ENCODE results near the gene TTC39A.
A peak's percentile ranks its signal among the peaks of the same experiment; 100 is the strongest.

TTC39A gene

DNA sequence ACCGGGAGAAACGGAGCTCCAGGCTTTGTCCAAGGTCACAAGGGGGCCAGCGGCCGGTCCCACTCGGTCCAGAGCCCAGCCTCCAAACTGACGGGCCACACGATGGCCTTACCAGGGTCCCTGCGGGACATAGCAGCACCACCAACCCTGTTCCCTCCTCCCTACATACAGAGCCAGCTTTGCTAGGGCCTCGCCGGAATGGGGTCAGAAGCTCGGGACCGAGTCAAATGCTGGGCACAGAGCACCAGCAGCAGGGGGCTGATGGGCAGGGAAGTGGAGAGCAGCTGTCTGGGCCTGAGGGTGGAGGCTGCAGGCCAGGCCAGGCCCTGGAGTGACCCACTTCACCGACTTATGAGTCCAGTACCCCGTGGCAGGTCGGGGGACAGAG lies 14.9 kb upstream of the TTC39A start:
- CTCF ChIA-PET, result interaction anchor here (0.5 kb wide), 1 partner anchor 60 kb away, joined by 5 read pairs; no protein-coding TSS in a partner anchor
- POLR2A ChIA-PET, result no interaction called here
- peaks cover 0 to 44% (median 20%) of the 10 kb centered on the region in 5 experiments for H3K27me3 ChIP-seq (replicated peaks in 2 of 5; ENCODE audit: control insufficient read depth in 4 of 5, insufficient read depth in 5 of 5, low read length in 4 of 5)
- H3K9me3 ChIP-seq (ENCODE audit: control extremely low read depth in 1 of 5, control insufficient read depth in 4 of 5, insufficient read depth in 2 of 5, low read depth in 1 of 5, low read length in 4 of 5), result no peaks in the 10 kb centered on the region
- H3K4me1 ChIP-seq (ENCODE audit: control extremely low read depth in 1 of 4, control insufficient read depth in 4 of 4, insufficient read depth in 4 of 4, low read length in 3 of 4), result peaks cover 0 to 7% (median 5%) of the 10 kb centered on the region in 4 experiments
- DNase-seq, result no peak
- 81% methylated on average over 7 of the region's 15 CpGs for WGBS (ENCODE audit: insufficient coverage)
- H3K4me3 ChIP-seq (ENCODE audit: control insufficient read depth in 1 of 7, extremely low read depth in 1 of 7, insufficient read depth in 4 of 7, low read depth in 2 of 7, low read length in 6 of 7), result peak overlapping the region in 2 of 7 experiments; percentile 19 to 46
- H3K27ac ChIP-seq (ENCODE audit: insufficient read depth in 1 of 2, low read depth in 1 of 2, low read length in 2 of 2, poor library complexity in 1 of 2, severe bottlenecking in 2 of 2), result no peak overlapping the region
- H3K36me3 ChIP-seq (ENCODE audit: control insufficient read depth in 4 of 4, insufficient read depth in 4 of 4, low read length in 3 of 4), result no peaks in the 10 kb centered on the region

DNA sequence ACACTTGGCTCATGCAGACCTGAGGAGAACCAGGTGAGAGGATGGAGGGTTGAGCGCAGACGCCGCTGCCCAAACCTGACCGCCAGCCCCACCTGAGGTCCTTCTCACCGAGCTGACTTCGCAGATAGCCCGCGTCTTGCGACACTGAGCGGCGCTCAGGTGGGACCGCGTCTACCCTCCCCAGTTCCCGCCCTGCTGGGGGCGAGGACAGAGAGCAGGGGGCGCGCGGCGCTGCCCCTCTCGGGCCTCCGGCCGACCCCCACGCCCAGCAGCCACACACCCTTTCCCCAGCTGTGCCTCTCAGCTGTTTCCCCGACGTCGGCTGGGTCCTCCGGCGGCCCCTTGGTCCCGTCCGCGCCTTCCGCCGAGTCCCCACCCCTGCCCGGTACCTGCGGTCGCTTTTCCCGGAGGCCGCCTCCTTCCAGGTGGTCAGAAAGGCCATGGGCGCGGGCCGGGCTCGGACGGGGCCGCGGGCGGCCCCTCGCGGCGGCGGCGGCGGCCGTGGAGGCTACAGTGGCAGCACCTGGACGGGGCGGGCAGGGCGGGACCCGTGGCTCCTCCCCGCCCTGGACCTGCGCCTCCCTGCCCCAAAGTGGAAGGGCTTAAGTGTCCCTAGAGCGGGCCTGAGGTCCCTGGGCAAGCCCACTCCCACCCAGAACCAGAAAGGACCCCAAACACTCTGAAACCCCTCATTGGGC lies 14.4 kb upstream of the TTC39A start:
- peaks cover 0 to 44% (median 20%) of the 10 kb centered on the region in 5 experiments for H3K27me3 ChIP-seq (replicated peaks in 2 of 5; ENCODE audit: control insufficient read depth in 4 of 5, insufficient read depth in 5 of 5, low read length in 4 of 5)
- 5% methylated on average over 47 of the region's 60 CpGs for WGBS (ENCODE audit: insufficient coverage)
- ChIA-PET CTCF (no interaction called here), POLR2A (no interaction called here)
- no peak overlapping the region for H3K27ac ChIP-seq (ENCODE audit: insufficient read depth in 1 of 2, low read depth in 1 of 2, low read length in 2 of 2, poor library complexity in 1 of 2, severe bottlenecking in 2 of 2)
- H3K36me3 ChIP-seq (ENCODE audit: control insufficient read depth in 4 of 4, insufficient read depth in 4 of 4, low read length in 3 of 4), result no peaks in the 10 kb centered on the region
- peak in 1 of 3 donors; percentile 16 for DNase-seq
- H3K4me1 ChIP-seq (ENCODE audit: control extremely low read depth in 1 of 4, control insufficient read depth in 4 of 4, insufficient read depth in 4 of 4, low read length in 3 of 4), result peaks cover 0 to 7% (median 5%) of the 10 kb centered on the region in 4 experiments
- no peaks in the 10 kb centered on the region for H3K9me3 ChIP-seq (ENCODE audit: control extremely low read depth in 1 of 5, control insufficient read depth in 4 of 5, insufficient read depth in 2 of 5, low read depth in 1 of 5, low read length in 4 of 5)
- peak overlapping the region in 6 of 7 experiments; percentile 15 to 56 (median 26) for H3K4me3 ChIP-seq (ENCODE audit: control insufficient read depth in 1 of 7, extremely low read depth in 1 of 7, insufficient read depth in 4 of 7, low read depth in 2 of 7, low read length in 6 of 7)

DNA sequence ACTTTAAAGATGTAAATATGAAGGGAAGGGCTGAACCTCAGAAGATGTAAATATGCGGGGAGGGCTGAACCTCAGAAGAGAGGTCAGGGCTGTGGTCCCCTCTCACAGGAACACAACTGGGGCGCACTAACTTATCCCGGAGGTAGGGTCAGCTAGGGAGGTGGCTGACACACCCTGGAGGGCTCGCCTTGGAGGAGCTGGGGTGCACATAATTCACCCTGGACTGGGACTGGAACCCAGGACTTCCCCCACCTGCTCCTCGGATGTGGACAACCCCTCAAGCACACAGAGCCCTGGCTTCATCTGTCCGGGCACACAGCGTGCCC lies 13.9 kb upstream of the TTC39A start:
- H3K27me3 ChIP-seq (replicated peaks in 2 of 5; ENCODE audit: control insufficient read depth in 4 of 5, insufficient read depth in 5 of 5, low read length in 4 of 5), result peaks cover 0 to 44% (median 20%) of the 10 kb centered on the region in 5 experiments
- WGBS (ENCODE audit: insufficient coverage), result 63% methylated on average over 6 of the region's 7 CpGs
- no peak for DNase-seq
- ChIA-PET POLR2A (no interaction called here), CTCF (no interaction called here)
- no peak overlapping the region for H3K27ac ChIP-seq (ENCODE audit: insufficient read depth in 1 of 2, low read depth in 1 of 2, low read length in 2 of 2, poor library complexity in 1 of 2, severe bottlenecking in 2 of 2)
- H3K4me1 ChIP-seq (ENCODE audit: control extremely low read depth in 1 of 4, control insufficient read depth in 4 of 4, insufficient read depth in 4 of 4, low read length in 3 of 4), result peaks cover 0 to 7% (median 5%) of the 10 kb centered on the region in 4 experiments
- H3K9me3 ChIP-seq (ENCODE audit: control extremely low read depth in 1 of 5, control insufficient read depth in 4 of 5, insufficient read depth in 2 of 5, low read depth in 1 of 5, low read length in 4 of 5), result no peaks in the 10 kb centered on the region
- H3K36me3 ChIP-seq (ENCODE audit: control insufficient read depth in 4 of 4, insufficient read depth in 4 of 4, low read length in 3 of 4), result no peaks in the 10 kb centered on the region
- H3K4me3 ChIP-seq (ENCODE audit: control insufficient read depth in 1 of 7, extremely low read depth in 1 of 7, insufficient read depth in 4 of 7, low read depth in 2 of 7, low read length in 6 of 7), result peak overlapping the region in 2 of 7 experiments; percentile 46 to 56

DNA sequence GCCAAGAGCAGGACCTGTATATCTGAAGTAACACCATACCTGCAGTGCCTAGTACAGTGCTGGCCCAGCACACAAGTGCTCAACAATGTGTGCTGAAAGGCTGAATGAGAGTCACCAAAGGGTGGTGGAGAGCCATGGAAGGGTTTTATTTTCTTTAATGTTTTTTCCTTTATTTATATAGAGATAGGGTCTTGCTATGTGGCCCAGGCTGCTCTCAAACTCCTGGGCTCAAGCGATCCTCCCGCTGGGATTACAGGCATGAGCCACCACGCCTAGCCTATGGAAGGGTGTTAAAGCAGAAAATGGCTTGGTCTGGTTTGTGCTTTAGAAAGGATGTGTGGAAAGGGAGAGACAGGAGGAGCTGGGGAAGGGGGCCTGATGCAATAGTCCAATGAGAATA lies 13.3 kb upstream of the TTC39A start:
- Histone ChIP-seq H3K36me3 (ENCODE audit: control insufficient read depth in 4 of 4, insufficient read depth in 4 of 4, low read length in 3 of 4) (no peaks in the 10 kb centered on the region), H3K4me1 (ENCODE audit: control extremely low read depth in 1 of 4, control insufficient read depth in 4 of 4, insufficient read depth in 4 of 4, low read length in 3 of 4) (peaks cover 0 to 7% (median 5%) of the 10 kb centered on the region in 4 experiments), H3K27ac (ENCODE audit: insufficient read depth in 1 of 2, low read depth in 1 of 2, low read length in 2 of 2, poor library complexity in 1 of 2, severe bottlenecking in 2 of 2) (no peak overlapping the region), H3K4me3 (ENCODE audit: control insufficient read depth in 1 of 7, extremely low read depth in 1 of 7, insufficient read depth in 4 of 7, low read depth in 2 of 7, low read length in 6 of 7) (no peak overlapping the region), H3K9me3 (ENCODE audit: control extremely low read depth in 1 of 5, control insufficient read depth in 4 of 5, insufficient read depth in 2 of 5, low read depth in 1 of 5, low read length in 4 of 5) (no peaks in the 10 kb centered on the region), H3K27me3 (replicated peaks in 2 of 5; ENCODE audit: control insufficient read depth in 4 of 5, insufficient read depth in 5 of 5, low read length in 4 of 5) (peaks cover 0 to 44% (median 20%) of the 10 kb centered on the region in 5 experiments)
- POLR2A ChIA-PET, result no interaction called here
- DNase-seq, result no peak
- CTCF ChIA-PET, result no interaction called here
- WGBS (ENCODE audit: insufficient coverage), result no CpG with 5 or more reads among the region's 3 CpGs

DNA sequence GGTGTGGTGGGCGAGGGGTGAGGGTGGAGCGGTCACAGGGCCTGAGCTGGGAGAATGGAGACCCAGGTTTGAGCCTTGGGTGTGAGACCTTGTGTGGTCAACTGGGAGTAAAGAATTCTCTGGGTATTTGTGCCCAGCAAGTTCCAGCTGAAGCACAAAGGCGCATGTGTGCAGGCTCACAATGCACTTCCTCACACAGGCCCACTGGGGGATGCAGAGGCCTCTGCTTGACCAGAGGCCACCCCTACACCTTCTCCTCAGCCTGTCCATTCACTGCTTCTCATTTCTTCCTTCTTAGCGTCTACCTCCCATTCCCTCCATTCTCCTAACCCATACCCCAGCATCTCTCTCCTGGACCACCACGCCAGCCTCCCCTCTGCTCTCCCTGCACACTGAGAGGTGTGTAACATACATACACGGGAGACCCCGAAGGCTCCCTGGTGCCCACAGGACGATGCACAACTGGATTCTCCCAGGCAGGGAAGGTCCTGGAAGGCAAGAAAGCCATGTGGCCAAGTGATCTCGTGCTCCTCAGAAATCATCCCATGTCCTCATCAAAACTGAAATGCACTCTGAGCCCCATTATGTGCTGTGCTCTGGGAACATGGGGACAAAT lies 12.3 kb upstream of the TTC39A start:
- H3K27ac ChIP-seq (ENCODE audit: insufficient read depth in 1 of 2, low read depth in 1 of 2, low read length in 2 of 2, poor library complexity in 1 of 2, severe bottlenecking in 2 of 2), result no peak overlapping the region
- POLR2A ChIA-PET, result no interaction called here
- no peaks in the 10 kb centered on the region for H3K36me3 ChIP-seq (ENCODE audit: control insufficient read depth in 4 of 4, insufficient read depth in 4 of 4, low read length in 3 of 4)
- H3K9me3 ChIP-seq (ENCODE audit: control extremely low read depth in 1 of 5, control insufficient read depth in 4 of 5, insufficient read depth in 2 of 5, low read depth in 1 of 5, low read length in 4 of 5), result no peaks in the 10 kb centered on the region
- H3K27me3 ChIP-seq (replicated peaks in 2 of 5; ENCODE audit: control insufficient read depth in 4 of 5, insufficient read depth in 5 of 5, low read length in 4 of 5), result peaks cover 0 to 44% (median 20%) of the 10 kb centered on the region in 5 experiments
- H3K4me3 ChIP-seq (ENCODE audit: control insufficient read depth in 1 of 7, extremely low read depth in 1 of 7, insufficient read depth in 4 of 7, low read depth in 2 of 7, low read length in 6 of 7), result no peak overlapping the region
- no peak for DNase-seq
- H3K4me1 ChIP-seq (ENCODE audit: control extremely low read depth in 1 of 4, control insufficient read depth in 4 of 4, insufficient read depth in 4 of 4, low read length in 3 of 4), result peaks cover 0 to 7% (median 5%) of the 10 kb centered on the region in 4 experiments
- 93% methylated on average over 8 of the region's 9 CpGs for WGBS (ENCODE audit: insufficient coverage)
- CTCF ChIA-PET, result interaction anchor here (1.0 to 1.2 kb wide), 2 partner anchors 11 to 192 kb away, joined by 3 read pairs; no protein-coding TSS in a partner anchor

DNA sequence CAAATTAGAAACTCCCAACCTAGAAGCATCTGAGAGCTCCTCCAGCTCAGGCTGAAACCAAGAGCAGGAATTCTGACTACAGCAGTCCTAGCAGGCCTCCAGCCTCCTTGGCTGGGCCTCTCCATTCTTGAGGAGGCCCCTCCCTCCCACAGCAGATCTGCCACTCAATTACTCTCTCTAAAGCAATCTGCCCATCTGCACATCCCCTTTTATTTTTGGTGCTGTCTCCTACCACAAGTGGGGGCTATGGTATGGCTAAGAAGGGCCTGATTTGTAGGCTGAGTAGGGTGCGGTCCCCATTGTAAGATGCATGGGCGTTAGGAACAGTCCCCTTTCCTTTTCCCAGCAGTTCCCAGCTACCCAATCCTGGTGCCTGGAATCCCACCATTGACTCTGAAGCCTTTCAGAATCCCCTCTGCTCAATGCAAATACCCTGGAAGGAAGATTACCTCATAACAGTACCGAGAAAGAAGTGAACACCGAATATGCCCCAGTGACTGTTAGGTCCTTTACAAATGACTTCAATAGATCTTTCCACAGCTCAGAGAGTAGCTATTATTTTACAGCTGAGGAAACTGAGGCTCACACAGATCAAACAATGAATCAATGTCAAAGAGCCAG lies 11.6 kb upstream of the TTC39A start:
- H3K27me3 ChIP-seq (replicated peaks in 2 of 5; ENCODE audit: control insufficient read depth in 4 of 5, insufficient read depth in 5 of 5, low read length in 4 of 5), result peaks cover 0 to 44% (median 20%) of the 10 kb centered on the region in 5 experiments
- CTCF ChIA-PET, result interaction anchor here (1.0 to 1.3 kb wide), 5 partner anchors 10 to 192 kb away, joined by 3 to 5 read pairs (median 4); no protein-coding TSS in a partner anchor
- no peak overlapping the region for H3K4me3 ChIP-seq (ENCODE audit: control insufficient read depth in 1 of 7, extremely low read depth in 1 of 7, insufficient read depth in 4 of 7, low read depth in 2 of 7, low read length in 6 of 7)
- 96% methylated on average over 3 of the region's 4 CpGs for WGBS (ENCODE audit: insufficient coverage)
- H3K4me1 ChIP-seq (ENCODE audit: control extremely low read depth in 1 of 4, control insufficient read depth in 4 of 4, insufficient read depth in 4 of 4, low read length in 3 of 4), result peaks cover 0 to 7% (median 5%) of the 10 kb centered on the region in 4 experiments
- H3K36me3 ChIP-seq (ENCODE audit: control insufficient read depth in 4 of 4, insufficient read depth in 4 of 4, low read length in 3 of 4), result no peaks in the 10 kb centered on the region
- POLR2A ChIA-PET, result no interaction called here
- peak; percentile 41 to 46 (median 42) for DNase-seq
- no peaks in the 10 kb centered on the region for H3K9me3 ChIP-seq (ENCODE audit: control extremely low read depth in 1 of 5, control insufficient read depth in 4 of 5, insufficient read depth in 2 of 5, low read depth in 1 of 5, low read length in 4 of 5)
- no peak overlapping the region for H3K27ac ChIP-seq (ENCODE audit: insufficient read depth in 1 of 2, low read depth in 1 of 2, low read length in 2 of 2, poor library complexity in 1 of 2, severe bottlenecking in 2 of 2)

DNA sequence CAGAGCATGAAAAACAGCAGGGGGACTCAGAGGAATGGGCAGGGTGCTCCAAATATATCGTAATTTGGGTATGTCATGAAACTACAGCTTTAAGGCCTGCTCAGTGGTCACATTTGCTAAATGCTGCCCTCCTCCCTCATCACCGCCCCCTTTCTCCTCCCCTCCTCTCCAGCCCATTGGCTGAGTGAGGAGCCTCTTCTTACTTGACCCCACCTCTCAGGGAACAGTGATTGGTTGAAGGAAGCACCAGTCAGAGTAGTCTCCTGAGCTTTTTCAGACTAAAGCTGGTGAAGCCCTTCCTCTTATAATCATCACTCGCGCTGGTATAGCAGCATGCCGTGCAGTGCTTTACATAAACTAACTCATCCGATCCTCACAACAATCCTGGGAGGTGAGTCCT lies 10.0 kb upstream of the TTC39A start:
- DNase-seq, result no peak
- Histone ChIP-seq H3K27ac (ENCODE audit: insufficient read depth in 1 of 2, low read depth in 1 of 2, low read length in 2 of 2, poor library complexity in 1 of 2, severe bottlenecking in 2 of 2) (no peak overlapping the region), H3K4me3 (ENCODE audit: control insufficient read depth in 1 of 7, extremely low read depth in 1 of 7, insufficient read depth in 4 of 7, low read depth in 2 of 7, low read length in 6 of 7) (no peak overlapping the region), H3K27me3 (replicated peaks in 2 of 5; ENCODE audit: control insufficient read depth in 4 of 5, insufficient read depth in 5 of 5, low read length in 4 of 5) (peaks cover 0 to 31% (median 14%) of the 10 kb centered on the region in 5 experiments), H3K36me3 (ENCODE audit: control insufficient read depth in 4 of 4, insufficient read depth in 4 of 4, low read length in 3 of 4) (no peaks in the 10 kb centered on the region), H3K4me1 (ENCODE audit: control extremely low read depth in 1 of 4, control insufficient read depth in 4 of 4, insufficient read depth in 4 of 4, low read length in 3 of 4) (peaks cover 0 to 7% (median 5%) of the 10 kb centered on the region in 4 experiments), H3K9me3 (ENCODE audit: control extremely low read depth in 1 of 5, control insufficient read depth in 4 of 5, insufficient read depth in 2 of 5, low read depth in 1 of 5, low read length in 4 of 5) (no peaks in the 10 kb centered on the region)
- 98% methylated on average over 6 of the region's 6 CpGs for WGBS (ENCODE audit: insufficient coverage)
- POLR2A ChIA-PET, result no interaction called here
- CTCF ChIA-PET, result interaction anchor here (1.4 kb wide), 1 partner anchor 20 kb away, joined by 3 read pairs; no protein-coding TSS in a partner anchor

Measured in common myeloid progenitor, CD34-positive (primary cell).